Mucosa of descending colon (tissue), 3 donors: Measurements from ENCODE around the gene SLC25A38. TPM values are rescaled to one million over a fixed set of nuclear protein-coding genes. Genes with fewer than 3 reads are reported as not detected.

Experiments used
- ATAC-seq: fragments of 200-7000 bp; cut with Tn5 transposase; one replicate; pipeline ENCODE4 v1.9.1; 2020; ENCODE audit warnings: mild to moderate bottlenecking, moderate library complexity
- DNase-seq, 3 donors: peaks; one replicate each; pipeline ENCODE4 v3.0.0-alpha.2; 2020
- H3K36me3 ChIP-seq: fragments of 200-600 bp; one replicate; pipeline ENCODE4 v1.8.0; 2021; ENCODE audit warnings: low read depth, mild to moderate bottlenecking
- H3K4me1 ChIP-seq: fragments of 200-600 bp; one replicate; pipeline ENCODE4 v1.8.0; 2021; ENCODE audit warnings: low read depth, mild to moderate bottlenecking
- H3K4me3 ChIP-seq: fragments of 200-600 bp; one replicate; pipeline ENCODE4 v1.8.0; 2021; ENCODE audit warnings: mild to moderate bottlenecking
- H3K9me3 ChIP-seq: fragments of 200-600 bp; one replicate; pipeline ENCODE4 v1.8.0; 2021; ENCODE audit warnings: mild to moderate bottlenecking
- CTCF ChIP-seq: fragments of 200-600 bp; IDR thresholded peaks from one replicate; pipeline ENCODE4 v1.8.0; 2022; ENCODE audit warnings: antibody characterized with exemption, mild to moderate bottlenecking
- intact Hi-C, 2 donors: fragments of 100-400 bp; cut with DNase I in 1 of 2; cut with micrococcal nuclease in 1 of 2; formaldehyde crosslinking; loops; one replicate each; pipeline versions ENCODE4 v1.11.0 to v1.11.1; 2022; cut with DNase I, micrococcal nuclease
- total RNA-seq, 3 donors: library from RNA; stranded (reverse); fragmentation: NEBNext Ultra II Directional in 2 of 3; extraction: Animal tissue kit (Norgen Biotek cat#: 25700) in 2 of 3; gene quantifications; one replicate each; pipeline versions ENCODE4 v1.2.1 to v1.2.4, GENCODE V29; 2021 to 2023
- donor health status: DM: no; HTN: no; CAD: no; lungs with moderate emphysema.
- donor health status: DM: no; HTN: no; CAD: no.
- donor health status: DM: no; HTN: yes; CAD: no.

The SLC25A38 gene
- total RNA-seq, 3 donors from 2014 or later = 29.3 to 35.3 (median 34.4) TPM

GRCh38 chr3:39445927-39446326 lies 62.8 kb downstream of the SLC25A38 start:
- peaks cover 11% of the 10 kb centered on the region for H3K4me1 ChIP-seq
- TF ChIP-seq CTCF = no peak
- no peak for ATAC-seq
- H3K9me3 ChIP-seq = no peaks in the 10 kb centered on the region
- H3K36me3 ChIP-seq = no peaks in the 10 kb centered on the region
- no peak for DNase-seq
- intact Hi-C loops = loop anchor here (5.0 to 10.0 kb wide), 2 partner anchors 49 to 51 kb away; no protein-coding TSS in a partner anchor
- no peak overlapping the region for H3K4me3 ChIP-seq

GRCh38 chr3:39446444-39446843 lies 63.3 kb downstream of the SLC25A38 start:
- TF ChIP-seq CTCF = no peak
- ATAC-seq (no peak), DNase-seq (no peak)
- H3K4me3 ChIP-seq = no peak overlapping the region
- intact Hi-C loops = loop anchor here (5.0 to 10.0 kb wide), 2 partner anchors 48 to 51 kb away; no protein-coding TSS in a partner anchor
- H3K9me3 ChIP-seq = no peaks in the 10 kb centered on the region
- H3K4me1 ChIP-seq = peaks cover 11% of the 10 kb centered on the region
- no peaks in the 10 kb centered on the region for H3K36me3 ChIP-seq

Other genes starting within 250 kb of the SLC25A38 start
- 10 to 100 TPM; 16.9 to 38.8 (median 21.4) TPM for gene CSRNP1, start 229.8 kb upstream of the SLC25A38 start, total RNA-seq
- gene XIRP1, start 190.8 kb upstream of the SLC25A38 start, total RNA-seq = under 1 TPM in 1 of 3 donors, not detected in 2; 0.31 TPM
- under 1 TPM; 0.67 to 0.94 (median 0.70) TPM for gene CX3CR1, start 103.3 kb upstream of the SLC25A38 start, total RNA-seq
- under 1 TPM in 1 of 3 donors, not detected in 2; 0.36 TPM for gene CCR8, start 53.7 kb upstream of the SLC25A38 start, total RNA-seq
- 1,000 to 10,000 TPM in 1 of 3 donors, 100 to 1,000 TPM in 2; 692 to 1,050 (median 908) TPM for gene RPSA, start 23.4 kb downstream of the SLC25A38 start, total RNA-seq
- gene MOBP, start 84.3 kb downstream of the SLC25A38 start, total RNA-seq = 1 to 10 TPM in 1 of 3 donors, under 1 TPM in 2; 0.44 to 1.4 (median 0.92) TPM